ENCODE data around the gene ZNF414.

The ZNF414 gene

GRCh38 chr19:8461891-8462290 lies 52.1 kb downstream of the ZNF414 start:
- no peak for DNase-seq

GRCh38 chr19:8461376-8461775 lies 52.6 kb downstream of the ZNF414 start:
- DNase-seq: no peak

GRCh38 chr19:8460516-8461298 lies 53.3 kb downstream of the ZNF414 start:
- no peak for DNase-seq
